GM18505 (cell line): ENCODE measurements around the gene AK4.

Experiments used
- ATAC-seq: cut with Tn5 transposase; IDR thresholded peaks from one replicate; pipeline ENCODE4 v1.9.1; 2021; ENCODE audit not compliant: unreplicated experiment
- POLR2A ChIP-seq: IDR thresholded peaks from 4 replicates; pipeline ENCODE4 v1.6.1; 2011; ENCODE audit warnings: borderline replicate concordance; ENCODE audit not compliant: insufficient read depth, insufficient read length; ENCODE audit errors: extremely low read depth

AK4 gene

GRCh38 chr1:65176591-65176990, 28.6 kb downstream of the AK4 start:
- TF ChIP-seq POLR2A, result no peak
- ATAC-seq, result no peak

- ATAC-seq, result no peak
- no peak for TF ChIP-seq POLR2A
Observed at GRCh38 chr1:65177457-65177856, 29.5 kb downstream of the AK4 start.

- no peak for ATAC-seq
Observed at GRCh38 chr1:65178235-65178634, 30.2 kb downstream of the AK4 start.

GRCh38 chr1:65179148-65179547, 31.1 kb downstream of the AK4 start:
- ATAC-seq, result no peak
- TF ChIP-seq POLR2A, result no peak

More at GRCh38 chr1:65178235-65178634, 30.2 kb downstream of the AK4 start:
- no peak for TF ChIP-seq POLR2A

GRCh38 chr1:65180977-65181376, 33.0 kb downstream of the AK4 start:
- TF ChIP-seq POLR2A, result no peak
- no peak for ATAC-seq

- TF ChIP-seq POLR2A, result no peak
- ATAC-seq, result no peak
Observed at GRCh38 chr1:65182658-65183268, 34.8 kb downstream of the AK4 start.

GRCh38 chr1:65189576-65190115, 41.6 kb downstream of the AK4 start:
- no peak for TF ChIP-seq POLR2A
- ATAC-seq, result no peak

GRCh38 chr1:65190229-65190628, 42.2 kb downstream of the AK4 start:
- no peak for TF ChIP-seq POLR2A
- ATAC-seq, result no peak

- no peak for ATAC-seq
- TF ChIP-seq POLR2A, result no peak
Observed at GRCh38 chr1:65193129-65193695, 45.2 kb downstream of the AK4 start.

GRCh38 chr1:65195495-65196417, 47.8 kb downstream of the AK4 start:
- no peak for ATAC-seq
- no peak for TF ChIP-seq POLR2A

- ATAC-seq, result no peak
- no peak for TF ChIP-seq POLR2A
Observed at GRCh38 chr1:65196926-65197325, 48.9 kb downstream of the AK4 start.

GRCh38 chr1:65197636-65198035, 49.6 kb downstream of the AK4 start:
- ATAC-seq, result no peak
- no peak for TF ChIP-seq POLR2A

GRCh38 chr1:65198096-65198495, 50.1 kb downstream of the AK4 start:
- no peak for ATAC-seq
- no peak for TF ChIP-seq POLR2A

GRCh38 chr1:65200411-65200810, 52.4 kb downstream of the AK4 start:
- ATAC-seq, result no peak
- no peak for TF ChIP-seq POLR2A

GRCh38 chr1:65206836-65207235, 58.8 kb downstream of the AK4 start:
- ATAC-seq, result no peak

More at GRCh38 chr1:65206836-65207235, 58.8 kb downstream of the AK4 start:
- TF ChIP-seq POLR2A, result no peak
